ENCODE measurements around the gene CUL2. TPM values are rescaled to one million over a fixed set of nuclear protein-coding genes. Genes with fewer than 3 reads are reported as not detected.
"Not testable (repeated sequence)": the region's sequence is repeated elsewhere in the genome, so short reads cannot be mapped to it uniquely, and the experiment has no call there.

CUL2 gene
- total RNA-seq, 1 donor from 2014 or later: 26.2 TPM

DNA sequence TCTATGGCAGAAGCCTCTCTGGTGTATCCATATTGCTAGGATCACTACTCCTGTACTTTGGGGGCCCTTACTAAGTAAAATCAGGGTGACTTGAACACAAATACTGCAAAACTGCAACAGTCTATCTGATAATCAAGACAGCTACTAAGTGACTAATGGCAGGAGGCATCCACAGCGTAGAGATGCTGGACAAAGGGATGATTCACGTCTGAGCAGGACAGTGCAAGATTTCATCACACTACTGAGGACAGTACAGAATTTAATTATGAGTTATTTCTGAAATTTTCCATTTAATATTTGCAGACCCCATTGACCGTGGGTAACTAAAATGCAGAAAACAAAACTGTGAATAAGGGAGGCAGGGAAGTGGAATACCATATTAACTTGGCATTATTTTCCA, 10.4 kb downstream of the CUL2 start:
- DNase-seq (ENCODE audit: low spot score): no peak

DNA sequence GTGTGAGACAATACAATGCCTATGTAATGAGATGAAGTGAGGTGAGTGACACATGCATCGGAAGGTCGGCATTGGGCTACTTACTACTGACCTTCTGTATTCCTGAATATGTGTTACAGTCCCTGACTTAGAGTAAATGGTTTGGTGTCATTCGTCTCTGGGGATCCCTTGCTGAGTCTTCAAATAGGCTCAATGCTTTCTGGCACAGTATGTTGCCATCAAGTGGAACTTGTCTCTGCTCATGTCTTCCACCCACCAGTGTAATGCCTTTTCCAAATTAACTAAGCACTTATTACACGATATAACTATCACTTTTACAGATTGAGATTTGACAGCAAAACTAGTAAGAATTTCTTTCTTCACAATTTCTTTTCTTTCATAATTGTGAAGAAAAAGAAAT, 10.9 kb downstream of the CUL2 start:
- no peak for DNase-seq (ENCODE audit: low spot score)

- DNase-seq (ENCODE audit: low spot score): no peak
Observed at GRCh38 chr10:35075228-35075627, 14.9 kb downstream of the CUL2 start.

DNA sequence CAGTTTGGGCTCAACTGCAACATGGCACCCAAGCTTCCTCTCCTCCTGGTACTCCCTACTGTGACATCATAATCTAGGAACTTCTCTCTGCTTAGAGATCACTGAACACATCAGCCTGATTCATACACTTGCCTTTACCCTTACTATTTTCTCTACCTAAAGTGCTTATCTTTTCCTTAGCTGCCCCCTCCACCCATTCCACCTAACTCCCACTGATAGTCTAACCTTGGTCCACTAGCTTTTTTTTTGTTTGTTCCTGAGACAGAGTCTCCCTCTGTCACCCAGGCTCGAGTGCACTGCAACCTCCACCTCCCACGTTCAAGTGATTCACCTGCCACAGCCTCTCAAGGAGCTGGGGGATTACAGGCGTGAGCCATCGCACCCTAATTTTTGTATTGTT, 15.9 kb downstream of the CUL2 start:
- no peak for DNase-seq (ENCODE audit: low spot score)

DNA sequence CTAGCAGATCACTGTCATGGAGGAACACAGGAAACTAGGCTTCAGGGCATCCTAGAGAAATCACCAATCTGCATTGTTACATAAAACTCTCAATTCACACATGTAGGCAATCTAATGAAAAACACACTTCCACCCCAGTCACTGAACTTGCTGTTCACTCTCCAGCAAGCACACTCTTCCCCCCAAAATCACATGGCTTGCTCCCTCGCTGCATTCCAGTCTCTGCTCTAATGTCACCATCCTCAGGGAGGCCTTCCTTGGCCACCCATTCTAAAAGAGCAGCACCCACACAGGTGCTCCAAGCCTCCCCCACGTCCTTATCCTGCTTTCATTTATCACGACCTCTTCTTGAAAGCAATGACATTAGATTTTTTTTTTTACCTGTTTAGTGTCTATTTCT, 19.6 kb downstream of the CUL2 start:
- DNase-seq (ENCODE audit: low spot score): no peak

DNA sequence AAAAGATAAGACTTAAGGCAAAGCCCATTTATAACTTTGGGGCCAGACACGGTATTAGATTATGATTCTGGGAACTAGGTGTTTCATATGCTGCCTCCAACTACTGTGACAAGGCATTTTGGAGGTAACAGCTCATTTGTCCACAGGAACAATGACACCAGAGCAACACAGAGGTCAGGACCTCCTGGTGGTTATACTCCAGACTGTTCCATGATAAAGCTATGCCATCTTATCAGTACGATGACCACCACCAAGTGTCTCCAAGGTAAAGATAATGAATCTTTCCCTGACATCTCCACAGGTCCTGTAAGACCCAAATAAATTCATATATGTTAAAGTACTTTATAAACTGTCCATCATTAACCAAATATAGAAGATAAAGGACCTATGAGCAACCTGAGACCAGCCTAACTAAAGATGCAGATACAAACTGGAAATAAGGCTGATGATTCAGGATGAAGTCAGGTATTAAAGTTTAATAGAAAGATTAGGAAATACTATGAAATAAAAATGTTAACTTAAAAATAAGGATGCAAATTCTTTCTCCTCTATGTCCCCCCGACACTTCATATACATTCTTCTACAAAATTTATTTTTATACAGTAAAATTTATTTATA, 26.2 kb downstream of the CUL2 start:
- DNase-seq (ENCODE audit: low spot score): no peak

- no peak for DNase-seq (ENCODE audit: low spot score)
Observed at GRCh38 chr10:35059481-35059880, 30.7 kb downstream of the CUL2 start.

DNA sequence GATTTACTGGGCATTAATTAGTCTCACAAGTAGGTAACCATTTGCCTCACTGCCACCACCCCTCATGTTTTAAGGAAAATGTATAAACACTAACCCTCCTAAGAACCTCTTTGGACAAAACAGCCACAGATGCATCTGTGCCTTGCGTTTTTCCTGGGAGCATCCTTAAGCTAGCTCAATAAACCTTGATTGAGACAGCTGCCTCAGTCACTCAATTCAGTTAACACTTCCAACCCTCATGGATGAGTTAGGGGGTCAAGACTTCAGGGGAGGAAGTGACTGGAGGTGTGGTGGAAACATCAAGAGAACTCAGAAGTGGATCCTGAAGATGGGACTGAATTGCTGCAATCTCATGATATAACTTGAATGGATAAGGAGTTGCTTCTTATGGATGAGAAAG, 31.5 kb downstream of the CUL2 start:
- no peak for DNase-seq (ENCODE audit: low spot score)

- no peak for DNase-seq (ENCODE audit: low spot score)
Observed at GRCh38 chr10:35058134-35058533, 32.0 kb downstream of the CUL2 start.

DNA sequence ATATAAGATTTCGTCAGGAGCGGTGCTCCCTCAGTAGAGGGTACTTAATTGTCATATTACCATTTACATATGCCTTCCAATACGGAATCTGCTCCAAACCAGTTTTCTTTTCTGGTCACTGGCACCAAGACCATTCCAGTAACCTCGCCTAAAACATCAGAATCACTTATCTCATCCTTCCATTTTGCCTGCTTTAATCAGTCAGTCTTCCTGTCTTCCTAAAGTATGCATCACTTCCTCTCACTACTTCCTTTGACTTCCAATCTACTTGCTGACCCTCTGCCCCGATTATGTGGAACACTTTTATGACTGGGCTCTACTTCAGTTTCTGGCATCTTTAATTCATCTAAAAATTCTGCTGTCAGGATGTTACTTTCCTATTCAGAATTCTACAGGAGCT, 33.5 kb downstream of the CUL2 start:
- DNase-seq (ENCODE audit: low spot score): no peak

DNA sequence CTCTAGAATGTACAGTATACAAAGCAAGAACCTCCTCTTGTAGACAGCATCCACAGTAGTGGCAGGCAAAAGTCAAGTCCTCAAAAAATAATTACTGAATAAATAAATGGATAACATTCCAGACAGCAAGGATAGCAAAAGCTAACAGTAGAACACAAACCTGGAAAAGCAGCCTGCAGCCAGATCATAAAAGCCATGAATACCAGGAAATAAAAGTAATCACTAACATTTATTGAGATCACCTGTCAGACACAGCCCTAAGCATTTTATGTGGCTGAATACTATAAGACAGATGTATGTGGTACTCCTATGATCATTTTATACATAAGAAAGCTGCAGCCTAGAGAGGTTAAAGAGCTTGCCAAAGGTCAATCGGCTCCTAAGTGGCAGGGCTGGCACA, 34.0 kb downstream of the CUL2 start:
- DNase-seq (ENCODE audit: low spot score): no peak

DNA sequence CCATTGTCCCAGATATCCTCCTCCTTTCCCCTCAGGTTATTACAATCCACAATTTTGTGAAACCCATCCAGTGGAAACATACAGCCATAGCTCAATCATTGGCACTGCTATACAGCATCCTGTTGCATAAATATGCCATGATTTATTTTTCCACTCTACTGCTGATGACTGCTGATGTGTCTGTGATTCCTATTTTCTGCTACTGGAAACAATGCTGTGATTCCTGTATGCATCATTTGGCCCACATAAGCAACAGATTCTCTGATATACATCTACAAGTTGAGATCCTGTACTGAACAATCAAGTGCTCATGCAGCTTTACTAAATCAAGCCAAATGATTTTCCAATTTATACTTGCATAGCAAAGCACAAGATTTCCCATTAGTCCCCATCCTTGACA, 39.6 kb downstream of the CUL2 start:
- no peak for DNase-seq (ENCODE audit: low spot score)

DNA sequence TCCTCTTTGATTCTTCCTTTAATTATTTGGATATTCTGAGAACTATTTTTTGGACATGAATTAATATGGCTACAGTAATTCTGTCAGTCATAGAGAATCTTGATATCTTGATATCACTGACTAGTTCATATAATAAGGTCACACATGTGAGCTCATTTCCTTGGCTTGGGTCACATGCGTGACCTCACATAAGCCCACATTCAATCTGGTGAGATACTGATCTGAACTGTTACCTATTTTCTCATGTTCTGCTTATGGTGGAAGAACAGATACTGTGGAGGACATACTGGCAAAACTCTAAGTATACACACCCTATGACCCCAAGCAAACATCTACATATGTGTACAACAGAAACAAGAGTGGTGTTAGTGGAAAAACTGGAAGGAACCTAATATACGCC, 44.1 kb downstream of the CUL2 start:
- no peak for DNase-seq (ENCODE audit: low spot score)

GRCh38 chr10:35045275-35045674, 44.9 kb downstream of the CUL2 start:
- not testable (repeated sequence) for DNase-seq (ENCODE audit: low spot score)

DNA sequence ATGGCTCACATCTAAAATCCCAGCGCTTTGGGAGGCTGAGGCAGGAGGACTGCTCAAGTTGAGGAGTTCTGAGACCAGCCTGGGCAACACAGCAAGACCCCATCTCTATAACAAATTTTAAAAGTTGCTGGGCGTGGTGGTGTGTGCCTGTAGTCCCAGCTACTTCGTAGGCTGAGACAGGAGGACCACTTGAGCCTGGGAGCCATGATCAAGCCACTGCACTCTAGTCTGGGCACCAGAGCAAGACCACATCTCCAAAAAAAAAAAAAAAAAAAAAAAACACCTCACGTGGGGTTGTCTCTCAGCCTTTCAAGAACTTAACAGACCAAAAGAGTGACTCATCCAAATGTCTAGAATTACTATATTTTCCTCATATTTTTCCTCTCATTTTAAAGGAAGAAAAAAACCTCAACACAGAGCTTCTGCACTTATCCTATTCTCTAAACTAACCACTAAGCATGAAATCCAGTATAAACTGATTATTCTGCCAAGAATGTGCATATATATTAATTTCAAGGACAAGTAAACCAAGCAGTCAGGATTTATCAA, 46.3 kb downstream of the CUL2 start:
- no peak for DNase-seq (ENCODE audit: low spot score)

GRCh38 chr10:35042783-35043182, 47.4 kb downstream of the CUL2 start:
- no peak for DNase-seq (ENCODE audit: low spot score)

DNA sequence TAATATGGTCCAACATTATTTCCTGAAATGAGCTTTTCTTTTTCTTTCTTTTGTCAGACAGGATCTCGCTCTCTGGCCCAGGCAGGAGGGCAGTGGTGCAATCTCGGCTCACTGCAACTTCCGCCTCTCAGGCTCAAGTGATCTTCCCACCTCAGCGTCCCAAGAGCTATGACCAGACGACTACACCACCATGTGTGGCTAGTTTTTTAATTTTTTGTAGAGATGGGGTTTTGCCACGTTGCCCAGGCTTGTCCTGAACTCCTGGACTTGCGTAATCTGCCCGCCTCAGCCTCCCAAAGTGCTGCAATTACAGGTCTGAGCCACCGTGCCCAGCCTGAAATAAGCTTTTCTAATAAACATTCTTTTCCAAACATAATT, 48.6 kb downstream of the CUL2 start:
- DNase-seq (ENCODE audit: low spot score): no peak

GRCh38 chr10:35040760-35041501, 49.2 kb downstream of the CUL2 start:
- no peak for DNase-seq (ENCODE audit: low spot score)

- no peak for DNase-seq (ENCODE audit: low spot score)
Observed at GRCh38 chr10:35037104-35037503, 53.0 kb downstream of the CUL2 start.

DNA sequence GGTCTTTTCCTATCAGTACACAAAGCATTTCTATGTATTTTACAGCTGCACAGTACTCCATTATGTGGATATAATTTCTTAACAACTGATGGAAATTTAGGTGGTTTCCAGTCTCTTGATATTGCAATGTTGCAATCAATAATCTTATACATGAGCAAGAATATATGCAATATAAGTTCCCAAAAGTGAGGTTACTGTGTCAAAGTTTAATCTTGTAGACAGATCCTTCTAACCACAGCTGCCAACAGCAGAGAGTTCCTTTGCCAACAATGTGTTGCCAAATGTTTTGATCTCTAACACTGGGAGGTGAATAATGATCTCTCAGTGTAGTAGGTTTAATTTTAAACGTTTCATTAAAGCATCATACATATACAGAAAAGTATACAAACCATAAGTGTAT, 54.5 kb downstream of the CUL2 start:
- no peak for DNase-seq (ENCODE audit: low spot score)

DNA sequence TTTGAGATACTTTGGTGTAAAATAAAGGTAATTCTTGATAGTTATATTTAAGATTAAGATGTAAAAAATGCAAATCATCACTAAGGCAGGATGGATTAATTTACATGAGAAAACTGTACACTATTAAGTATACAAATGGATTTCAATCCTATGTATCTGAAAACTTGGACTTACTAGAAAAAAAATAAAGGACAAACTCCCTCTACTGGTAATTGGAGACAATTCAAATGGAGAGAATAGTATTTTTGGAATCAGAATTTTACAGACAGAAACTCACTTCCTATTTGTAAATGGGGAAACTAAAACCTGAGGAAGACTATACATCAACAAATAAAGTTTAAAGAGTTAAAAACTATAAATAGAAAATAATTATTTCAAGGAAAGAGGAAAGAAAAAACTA, 62.6 kb downstream of the CUL2 start:
- DNase-seq (ENCODE audit: low spot score): no peak

DNA sequence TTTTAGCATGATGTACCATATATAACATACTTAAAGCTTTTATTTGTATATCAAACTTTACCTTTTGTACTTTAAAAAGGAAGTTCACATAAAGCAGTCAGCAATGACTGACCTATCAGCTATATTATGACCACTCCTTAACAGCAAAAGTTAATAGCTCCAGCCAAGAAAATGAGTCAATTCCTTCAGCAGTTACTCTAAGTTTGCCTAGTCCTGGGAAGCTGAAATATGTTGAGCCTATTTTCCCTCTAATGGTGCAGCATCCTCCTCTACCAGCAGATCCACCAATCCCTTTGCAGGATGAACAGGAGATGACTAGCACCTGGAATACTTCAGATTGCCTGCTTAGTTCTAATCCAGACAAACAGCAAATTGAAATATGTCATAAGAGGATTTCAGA, 64.2 kb downstream of the CUL2 start:
- no peak for DNase-seq (ENCODE audit: low spot score)

- DNase-seq (ENCODE audit: low spot score): no peak
Observed at GRCh38 chr10:35020481-35020880, 69.7 kb downstream of the CUL2 start.
